Measurements from ENCODE around the gene TSC2.
"Not testable (repeated sequence)": the region's sequence is repeated elsewhere in the genome, so short reads cannot be mapped to it uniquely, and the experiment has no call there.

TSC2 gene

DNA sequence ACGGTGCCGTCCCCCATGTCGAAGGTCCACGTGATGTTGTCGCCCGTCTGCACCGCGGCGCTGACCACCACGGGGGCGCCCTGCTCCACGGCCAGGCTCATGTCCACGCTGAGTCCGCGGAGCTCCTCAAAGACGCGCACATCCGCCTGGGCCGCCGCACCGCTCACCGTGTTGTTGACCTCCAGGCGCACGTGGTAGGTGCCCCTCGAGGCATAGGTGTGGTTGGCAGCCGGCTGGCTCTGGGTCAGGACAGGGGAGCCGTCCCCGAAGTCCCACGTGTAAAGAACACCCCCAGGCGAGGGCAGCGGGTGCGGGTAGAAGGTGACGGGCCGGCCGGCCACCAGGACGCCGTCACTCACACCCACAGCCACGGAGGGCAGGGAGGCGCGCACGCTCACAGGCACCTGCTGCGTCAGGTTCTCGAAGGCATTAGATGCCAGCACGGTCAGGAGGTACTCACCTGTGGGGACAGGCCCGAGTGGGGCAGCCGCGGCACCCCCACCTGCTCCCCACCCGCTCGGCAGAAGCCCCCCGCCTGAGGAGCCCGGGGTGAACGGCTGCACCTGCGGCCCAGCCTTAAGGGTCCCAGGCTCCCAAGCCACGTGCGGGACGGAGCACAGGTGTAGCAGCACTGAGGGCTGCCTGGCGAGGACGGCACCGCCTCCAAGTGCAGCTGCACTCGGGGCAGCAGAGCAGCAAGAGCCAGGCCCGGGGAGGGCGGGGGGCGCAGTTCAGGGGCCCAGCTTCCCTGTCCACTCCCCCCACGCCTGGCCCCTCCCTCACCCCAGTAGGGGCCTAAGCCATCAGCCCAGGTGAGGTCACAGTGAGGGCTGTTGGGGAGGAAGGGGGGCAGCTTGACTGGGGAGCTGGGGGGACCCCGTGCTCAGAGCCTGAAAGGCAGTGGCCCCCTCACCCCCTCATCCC, 63.9 kb downstream of the TSC2 start:
- not testable (repeated sequence) for H3K9me3 ChIP-seq; H3K4me1 ChIP-seq (ENCODE audit: control insufficient read depth in 1 of 2, insufficient read depth in 1 of 2, low read depth in 1 of 2, low read length in 1 of 2); H3K27ac ChIP-seq; H3K27me3 ChIP-seq; H3K4me3 ChIP-seq (ENCODE audit: low read depth in 1 of 2, low read length in 1 of 2)
- peaks cover 60% of the 10 kb centered on the region for H3K36me3 ChIP-seq

DNA sequence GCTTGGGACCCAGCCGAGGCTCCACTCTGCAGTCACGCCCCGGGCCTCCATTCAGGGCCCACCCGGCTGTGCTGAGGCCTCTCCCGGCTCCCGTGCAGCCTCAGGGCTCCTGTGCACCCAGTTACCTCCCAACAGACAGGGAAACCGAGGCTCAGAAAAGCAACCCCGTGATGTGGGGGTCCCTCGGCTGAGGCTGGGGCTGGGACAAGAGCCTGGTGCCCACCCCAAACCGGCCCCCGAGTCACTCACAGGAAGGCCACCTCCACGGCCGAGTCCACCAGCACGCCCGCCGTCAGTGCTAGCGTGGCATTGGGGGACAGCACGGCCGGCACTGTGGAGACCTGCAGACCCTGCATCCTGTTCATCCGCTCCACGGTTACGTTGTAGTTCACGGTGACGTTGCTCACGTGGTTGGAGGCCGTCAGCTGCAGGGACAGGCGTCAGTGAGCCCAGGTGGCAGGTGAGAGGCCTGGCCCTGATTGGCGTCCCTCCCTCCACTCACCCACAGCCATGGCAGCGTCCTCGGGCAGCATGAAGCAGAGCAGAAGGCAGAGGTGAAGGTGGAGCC, 64.8 kb downstream of the TSC2 start:
- not testable (repeated sequence) for H3K9me3 ChIP-seq; H3K4me3 ChIP-seq (ENCODE audit: low read depth in 1 of 2, low read length in 1 of 2); H3K27ac ChIP-seq; H3K27me3 ChIP-seq; H3K4me1 ChIP-seq (ENCODE audit: control insufficient read depth in 1 of 2, insufficient read depth in 1 of 2, low read depth in 1 of 2, low read length in 1 of 2)
- peaks cover 60% of the 10 kb centered on the region for H3K36me3 ChIP-seq

DNA sequence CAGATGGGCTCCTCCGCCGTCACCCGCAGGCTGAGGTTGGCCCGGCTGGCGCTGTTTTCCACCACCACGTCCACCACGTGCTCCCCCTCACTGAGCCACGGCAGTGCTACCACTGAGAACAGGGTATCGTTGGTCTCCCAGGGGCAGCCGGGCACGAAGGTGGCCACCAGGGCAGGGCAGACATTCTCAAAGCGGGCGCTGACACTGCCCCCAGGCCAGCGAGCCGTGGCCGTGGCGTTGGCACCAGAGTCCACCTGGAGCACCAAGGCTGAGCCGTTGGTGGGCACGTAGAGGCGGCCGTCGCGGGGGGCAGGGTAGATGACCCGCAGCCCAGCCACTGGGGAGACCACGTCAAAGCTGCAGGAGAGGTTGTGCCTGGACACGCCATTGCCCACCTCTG, 66.4 kb downstream of the TSC2 start:
- peaks cover 48% of the 10 kb centered on the region for H3K36me3 ChIP-seq
- not testable (repeated sequence) for H3K27me3 ChIP-seq; H3K27ac ChIP-seq; H3K4me1 ChIP-seq (ENCODE audit: control insufficient read depth in 1 of 2, insufficient read depth in 1 of 2, low read depth in 1 of 2, low read length in 1 of 2); H3K9me3 ChIP-seq; H3K4me3 ChIP-seq (ENCODE audit: low read depth in 1 of 2, low read length in 1 of 2)

DNA sequence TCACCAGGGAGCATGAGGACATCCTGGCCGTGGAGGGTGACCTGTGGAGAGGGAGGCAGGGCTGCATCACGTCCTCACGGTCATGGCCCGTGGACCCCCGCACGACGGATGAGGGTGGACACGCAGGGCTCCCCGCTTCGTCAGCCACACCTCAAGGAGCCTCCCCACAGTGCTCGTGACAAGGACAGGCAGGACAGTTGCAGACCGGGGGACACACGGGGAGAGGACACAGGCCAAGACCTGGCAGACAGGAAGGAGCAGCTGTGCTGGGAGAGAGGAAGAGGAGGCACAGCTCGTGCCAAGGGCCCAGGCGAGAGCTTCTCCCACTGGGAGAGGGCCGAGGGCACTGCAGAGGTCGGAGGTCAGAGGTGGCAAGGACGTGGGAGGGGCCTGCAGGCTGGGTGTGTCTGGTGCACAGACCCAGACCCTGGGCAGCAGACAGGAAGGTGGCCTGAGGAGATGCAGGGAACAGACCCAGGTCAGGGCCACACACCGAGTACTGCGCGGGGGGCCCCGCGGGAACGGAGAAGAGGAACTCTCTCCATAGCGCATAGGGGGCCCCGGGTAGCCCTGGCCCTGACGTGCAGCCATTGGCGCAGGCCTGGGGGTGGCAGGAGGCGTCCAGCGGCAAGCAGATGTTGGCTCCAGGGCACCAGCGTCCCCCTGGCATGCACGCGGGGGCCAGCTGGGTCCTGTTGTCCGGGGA, 67.3 kb downstream of the TSC2 start:
- peaks cover 42% of the 10 kb centered on the region for H3K36me3 ChIP-seq
- not testable (repeated sequence) for H3K27me3 ChIP-seq; H3K9me3 ChIP-seq; H3K4me3 ChIP-seq (ENCODE audit: low read depth in 1 of 2, low read length in 1 of 2); H3K27ac ChIP-seq; H3K4me1 ChIP-seq (ENCODE audit: control insufficient read depth in 1 of 2, insufficient read depth in 1 of 2, low read depth in 1 of 2, low read length in 1 of 2)

GRCh38 chr16:2115591-2115973, 67.8 kb downstream of the TSC2 start:
- H3K4me1 ChIP-seq (ENCODE audit: control insufficient read depth in 1 of 2, insufficient read depth in 1 of 2, low read depth in 1 of 2, low read length in 1 of 2) = no peaks in the 10 kb centered on the region
- no peak overlapping the region for H3K4me3 ChIP-seq (ENCODE audit: low read depth in 1 of 2, low read length in 1 of 2)
- no peaks in the 10 kb centered on the region for H3K27me3 ChIP-seq
- TF ChIP-seq, protein P1, sequence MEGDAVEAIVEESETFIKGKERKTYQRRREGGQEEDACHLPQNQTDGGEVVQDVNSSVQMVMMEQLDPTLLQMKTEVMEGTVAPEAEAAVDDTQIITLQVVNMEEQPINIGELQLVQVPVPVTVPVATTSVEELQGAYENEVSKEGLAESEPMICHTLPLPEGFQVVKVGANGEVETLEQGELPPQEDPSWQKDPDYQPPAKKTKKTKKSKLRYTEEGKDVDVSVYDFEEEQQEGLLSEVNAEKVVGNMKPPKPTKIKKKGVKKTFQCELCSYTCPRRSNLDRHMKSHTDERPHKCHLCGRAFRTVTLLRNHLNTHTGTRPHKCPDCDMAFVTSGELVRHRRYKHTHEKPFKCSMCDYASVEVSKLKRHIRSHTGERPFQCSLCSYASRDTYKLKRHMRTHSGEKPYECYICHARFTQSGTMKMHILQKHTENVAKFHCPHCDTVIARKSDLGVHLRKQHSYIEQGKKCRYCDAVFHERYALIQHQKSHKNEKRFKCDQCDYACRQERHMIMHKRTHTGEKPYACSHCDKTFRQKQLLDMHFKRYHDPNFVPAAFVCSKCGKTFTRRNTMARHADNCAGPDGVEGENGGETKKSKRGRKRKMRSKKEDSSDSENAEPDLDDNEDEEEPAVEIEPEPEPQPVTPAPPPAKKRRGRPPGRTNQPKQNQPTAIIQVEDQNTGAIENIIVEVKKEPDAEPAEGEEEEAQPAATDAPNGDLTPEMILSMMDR (IDR thresholded peaks at IDR 0.05) = no peak
- H3K9me3 ChIP-seq = no peaks in the 10 kb centered on the region
- no peak overlapping the region for H3K27ac ChIP-seq
- H3K36me3 ChIP-seq = peaks cover 37% of the 10 kb centered on the region

- H3K4me1 ChIP-seq (ENCODE audit: control insufficient read depth in 1 of 2, insufficient read depth in 1 of 2, low read depth in 1 of 2, low read length in 1 of 2); H3K27ac ChIP-seq; H3K9me3 ChIP-seq; H3K4me3 ChIP-seq (ENCODE audit: low read depth in 1 of 2, low read length in 1 of 2); H3K27me3 ChIP-seq: not testable (repeated sequence)
- H3K36me3 ChIP-seq = peaks cover 29% of the 10 kb centered on the region
Measured at GRCh38 chr16:2116428-2116827, 68.6 kb downstream of the TSC2 start.

DNA sequence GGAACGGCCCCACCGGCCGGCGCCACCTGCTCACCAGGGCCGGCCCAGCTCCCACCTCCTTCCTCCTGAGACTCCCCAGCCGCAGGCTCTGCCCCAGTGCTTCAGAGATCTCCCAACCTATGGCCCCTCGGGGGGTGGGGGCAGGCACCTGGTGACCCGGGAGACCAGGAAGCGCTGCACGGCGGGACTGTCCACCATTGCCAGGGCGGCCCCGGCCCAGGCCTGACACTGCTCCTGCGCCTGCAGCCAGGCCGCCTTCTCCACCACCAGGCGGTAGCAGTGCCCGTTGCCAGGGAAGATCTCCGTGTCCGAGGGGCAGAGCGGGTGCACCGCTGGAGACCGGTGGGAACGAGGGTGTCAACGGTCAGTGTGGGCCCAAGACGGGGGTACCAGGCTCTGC, 69.6 kb downstream of the TSC2 start:
- H3K4me1 ChIP-seq (ENCODE audit: control insufficient read depth in 1 of 2, insufficient read depth in 1 of 2, low read depth in 1 of 2, low read length in 1 of 2); H3K27ac ChIP-seq; H3K4me3 ChIP-seq (ENCODE audit: low read depth in 1 of 2, low read length in 1 of 2); H3K27me3 ChIP-seq; H3K9me3 ChIP-seq: not testable (repeated sequence)
- peaks cover 20% of the 10 kb centered on the region for H3K36me3 ChIP-seq

DNA sequence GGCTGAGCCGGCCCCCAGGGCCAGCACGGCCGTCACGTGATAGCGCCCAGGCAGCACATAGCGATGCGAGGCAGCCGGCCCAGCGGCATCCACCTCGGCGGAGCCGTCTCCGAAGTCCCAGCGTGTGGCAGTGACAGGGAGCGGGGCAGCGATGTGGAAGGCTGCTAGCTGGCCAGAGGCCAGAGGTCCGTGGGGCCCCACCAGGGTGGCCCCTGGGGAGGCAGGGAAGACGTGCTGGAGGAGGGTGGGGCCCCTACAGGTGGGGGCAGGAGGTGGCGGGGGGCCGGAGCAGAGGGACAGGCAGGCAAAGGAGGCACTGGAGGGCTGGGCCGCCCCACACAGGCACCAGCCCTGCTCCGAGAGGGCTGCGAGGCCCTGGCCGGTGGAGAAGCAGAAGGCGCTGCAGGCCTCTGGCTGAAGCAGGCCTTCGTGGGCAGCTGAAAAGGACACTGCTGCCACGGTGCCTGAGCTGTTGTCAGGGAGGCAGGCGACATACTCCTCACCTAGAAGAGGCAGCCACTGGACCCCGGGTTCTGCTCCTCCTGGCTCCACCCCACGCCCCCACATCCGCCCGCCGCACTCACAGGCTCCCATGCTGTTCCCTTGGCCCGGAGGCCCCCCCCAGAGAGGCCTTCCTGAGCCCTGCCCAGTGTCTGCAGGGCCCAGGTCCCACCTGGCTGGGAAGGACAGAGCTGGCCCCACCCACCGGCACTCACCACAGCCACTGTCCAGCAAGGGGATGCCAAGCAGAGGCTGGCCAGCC, 70.4 kb downstream of the TSC2 start:
- H3K4me1 ChIP-seq (ENCODE audit: control insufficient read depth in 1 of 2, insufficient read depth in 1 of 2, low read depth in 1 of 2, low read length in 1 of 2); H3K27ac ChIP-seq; H3K27me3 ChIP-seq; H3K9me3 ChIP-seq; H3K4me3 ChIP-seq (ENCODE audit: low read depth in 1 of 2, low read length in 1 of 2): not testable (repeated sequence)
- H3K36me3 ChIP-seq = peaks cover 15% of the 10 kb centered on the region

- not testable (repeated sequence) for H3K4me3 ChIP-seq (ENCODE audit: low read depth in 1 of 2, low read length in 1 of 2); H3K27ac ChIP-seq; H3K36me3 ChIP-seq; H3K9me3 ChIP-seq
- H3K27me3 ChIP-seq = peaks cover 28% of the 10 kb centered on the region
- peaks cover 0 to 16% of the 10 kb centered on the region in 2 experiments for H3K4me1 ChIP-seq (ENCODE audit: control insufficient read depth in 1 of 2, insufficient read depth in 1 of 2, low read depth in 1 of 2, low read length in 1 of 2)
Measured at GRCh38 chr16:2121325-2121724, 73.5 kb downstream of the TSC2 start.

Measured in neutrophil (primary cell).